Pancreas (tissue), 10 donors: ENCODE data around the gene BEND5. TPM values are rescaled to one million over a fixed set of nuclear protein-coding genes. Genes with fewer than 3 reads are reported as not detected.

ENCODE experiments used
- ATAC-seq, 4 donors: fragments of 200-7000 bp; cut with Tn5 transposase; one replicate each; pipeline versions ENCODE4 v1.8.0 to v1.9.1; 2020; ENCODE audit warnings: mild to moderate bottlenecking in 4 of 4, moderate library complexity in 4 of 4
- DNase-seq, 6 donors: peaks; one replicate each; pipeline ENCODE4 v3.0.0-alpha.2; 2020
- FAIRE-seq: peaks from 2 replicates; lab custom pipeline; 2012; peaks lifted over from hg19 to GRCh38; lab: Jason Lieb, UNC
- H3K27ac ChIP-seq, 4 donors: fragments of 200-600 bp; sonication (generic); 1 replicate in 3 of 4; 2 replicates in 1 of 4; pipeline versions ENCODE4 v1.5.0 to v1.8.0; 2020
- H3K27me3 ChIP-seq, 4 donors: fragments of 200-600 bp; one replicate each; pipeline ENCODE4 v1.8.0; 2021
- H3K36me3 ChIP-seq, 3 donors: fragments of 200-600 bp; sonication (generic) in 1 of 3; one replicate each; pipeline versions ENCODE4 v1.5.0 to v1.8.0; 2020 to 2021
- H3K4me1 ChIP-seq, 3 donors: fragments of 200-600 bp; one replicate each; pipeline ENCODE4 v1.8.0; 2021
- H3K4me3 ChIP-seq, 4 donors: fragments of 200-600 bp; sonication (generic) in 2 of 4; one replicate each; pipeline versions ENCODE4 v1.5.0 to v1.8.0; 2020 to 2021
- H3K9me3 ChIP-seq, 4 donors: fragments of 200-600 bp; one replicate each; pipeline ENCODE4 v1.8.0; 2021
- CTCF ChIP-seq, 4 donors: fragments of 200-600 bp; sonication (generic) in 3 of 4; IDR thresholded peaks; one replicate each; pipeline versions ENCODE4 v1.5.0 to v1.8.0; 2021; ENCODE audit warnings: antibody characterized with exemption in 4 of 4
- WGBS, 2 donors: extraction: QIAGEN DNeasy Blood & Tissue Kit; methylation state at CpG; one replicate each; pipeline ENCODE4 v1.1.7; 2013; 5-methylcytosine and 5-hydroxymethylcytosine counted together
- intact Hi-C, 3 donors: fragments of 100-400 bp; cut with DNase I; formaldehyde crosslinking; loops; one replicate each; pipeline versions ENCODE4 v1.11.1 to v1.14.2; 2022
- polyA plus RNA-seq, 2 donors: library from polyadenylated mRNA; stranded (reverse); fragments of 200-250 nt; gene quantifications; one replicate each; pipeline ENCODE4 v1.2.3, GENCODE V29; 2013
- total RNA-seq, 6 donors: library from RNA; stranded (reverse); fragmentation: NEBNext Ultra II Directional in 4 of 6; extraction: Animal tissue kit (Norgen Biotek cat#: 25700) in 4 of 6; gene quantifications; one replicate each; pipeline versions ENCODE4 v1.2.1 to v1.2.4, GENCODE V29; 2021 to 2023
- donor health status: healthy with polysubstance abuse.
- donor health status: DM: no; HTN: no; CAD: no; lungs with moderate emphysema.
- donor health status: DM: no; HTN: no; CAD: no.
- donor health status: control.
- donor health status: control.
- donor health status: Bipolar disorder and iron deficiency.
- donor health status: DM: yes; HTN: yes; CAD: no.
- donor health status: DM: no; HTN: no; CAD: no.
- donor health status: DM: no; HTN: no; CAD: no.
- donor health status: DM: yes; HTN: yes; CAD: no.

BEND5 gene
- total and polyA plus RNA-seq, 8 donors: 1.8 to 16.2 (median 3.9) TPM

GRCh38 chr1:48771561-48771960, 5.1 kb downstream of the BEND5 start:
- 82 to 85% methylated on average over 2 of the region's 2 CpGs for WGBS, 2 donors
- FAIRE-seq: no peak
- H3K36me3 ChIP-seq: no peaks in the 10 kb centered on the region
- H3K4me1 ChIP-seq: peaks cover 6 to 12% (median 10%) of the 10 kb centered on the region in 3 donors
- no peak for ATAC-seq
- intact Hi-C loops: no loop called here
- H3K4me3 ChIP-seq: no peak overlapping the region
- DNase-seq: no peak
- TF ChIP-seq CTCF (IDR thresholded peaks at IDR 0.05): no peak
- no peaks in the 10 kb centered on the region for H3K27me3 ChIP-seq
- no peaks in the 10 kb centered on the region for H3K9me3 ChIP-seq
- H3K27ac ChIP-seq: no peak overlapping the region

- Histone ChIP-seq H3K36me3 (no peaks in the 10 kb centered on the region), H3K9me3 (no peaks in the 10 kb centered on the region), H3K4me1 (peaks cover 6 to 12% (median 7%) of the 10 kb centered on the region in 3 donors), H3K27ac (no peak overlapping the region), H3K4me3 (no peak overlapping the region), H3K27me3 (no peaks in the 10 kb centered on the region)
- no peak for DNase-seq
- ATAC-seq: peak in 2 of 4 donors; percentile 20 to 25
- no peak for TF ChIP-seq CTCF (IDR thresholded peaks at IDR 0.05)
- intact Hi-C loops: no loop called here
- FAIRE-seq: no peak
These were observed 8.6 kb downstream of the BEND5 start for GRCh38 chr1:48767975-48768510.

- 96 to 100% methylated on average over 1 of the region's 1 CpG for WGBS, 2 donors
- no peak for ATAC-seq
- Histone ChIP-seq H3K27ac (no peak overlapping the region), H3K9me3 (no peaks in the 10 kb centered on the region), H3K4me1 (peaks cover 4 to 6% (median 6%) of the 10 kb centered on the region in 3 donors), H3K36me3 (no peaks in the 10 kb centered on the region), H3K4me3 (no peak overlapping the region), H3K27me3 (no peaks in the 10 kb centered on the region)
- DNase-seq: no peak
- no peak for FAIRE-seq
- no peak for TF ChIP-seq CTCF (IDR thresholded peaks at IDR 0.05)
- intact Hi-C loops: no loop called here
These were observed 11.4 kb downstream of the BEND5 start for GRCh38 chr1:48765335-48765734.

GRCh38 chr1:48761986-48762385, 14.7 kb downstream of the BEND5 start:
- H3K36me3 ChIP-seq: peaks cover 0 to 10% (median 0%) of the 10 kb centered on the region in 3 donors

More at GRCh38 chr1:48761986-48762385, 14.7 kb downstream of the BEND5 start:
- Histone ChIP-seq H3K9me3 (no peaks in the 10 kb centered on the region), H3K4me1 (no peaks in the 10 kb centered on the region), H3K27me3 (no peaks in the 10 kb centered on the region), H3K27ac (no peak overlapping the region), H3K4me3 (no peak overlapping the region)
- no peak for FAIRE-seq
- WGBS, 2 donors: 87 to 91% methylated on average over 7 of the region's 7 CpGs
- ATAC-seq: no peak
- intact Hi-C loops: no loop called here
- TF ChIP-seq CTCF (IDR thresholded peaks at IDR 0.05): no peak
- DNase-seq: peak in 1 of 6 donors; percentile 20
